ENCODE results near the gene CHTF8. TPM values are rescaled to one million over a fixed set of nuclear protein-coding genes. Genes with fewer than 3 reads are reported as not detected.
A peak's percentile ranks its signal among the peaks of the same experiment; 100 is the strongest.

CHTF8 gene
- total and polyA plus RNA-seq, 10 of the 15 experiments (the other 5 are each of a cell fraction or from before 2014, with no cell fraction given), result 18.5 to 159 (median 102) TPM

GRCh38 chr16:69179328-69180010 lies 47.1 kb upstream of the CHTF8 start (continued):
- TF ChIP-seq, protein P1, sequence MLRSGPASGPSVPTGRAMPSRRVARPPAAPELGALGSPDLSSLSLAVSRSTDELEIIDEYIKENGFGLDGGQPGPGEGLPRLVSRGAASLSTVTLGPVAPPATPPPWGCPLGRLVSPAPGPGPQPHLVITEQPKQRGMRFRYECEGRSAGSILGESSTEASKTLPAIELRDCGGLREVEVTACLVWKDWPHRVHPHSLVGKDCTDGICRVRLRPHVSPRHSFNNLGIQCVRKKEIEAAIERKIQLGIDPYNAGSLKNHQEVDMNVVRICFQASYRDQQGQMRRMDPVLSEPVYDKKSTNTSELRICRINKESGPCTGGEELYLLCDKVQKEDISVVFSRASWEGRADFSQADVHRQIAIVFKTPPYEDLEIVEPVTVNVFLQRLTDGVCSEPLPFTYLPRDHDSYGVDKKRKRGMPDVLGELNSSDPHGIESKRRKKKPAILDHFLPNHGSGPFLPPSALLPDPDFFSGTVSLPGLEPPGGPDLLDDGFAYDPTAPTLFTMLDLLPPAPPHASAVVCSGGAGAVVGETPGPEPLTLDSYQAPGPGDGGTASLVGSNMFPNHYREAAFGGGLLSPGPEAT (IDR thresholded peaks at IDR 0.05; ENCODE audit: low read depth), result no peak
- TF ChIP-seq SIN3A (IDR thresholded peaks at IDR 0.05; ENCODE audit: low read depth, low read length), result no peak
- no peak for TF ChIP-seq ZNF217 (IDR thresholded peaks at IDR 0.05)
- TF ChIP-seq POLR2AphosphoS2 (IDR thresholded peaks at IDR 0.05; ENCODE audit: low read depth, low read length), result no peak
- no peak for TF ChIP-seq PML (IDR thresholded peaks at IDR 0.05; ENCODE audit: low read length)
- no peak for TF ChIP-seq NBN (IDR thresholded peaks at IDR 0.05)
- no peak for TF ChIP-seq POLR2AphosphoS5 (IDR thresholded peaks at IDR 0.05; ENCODE audit: low read length)
- no peak for TF ChIP-seq YY1 (IDR thresholded peaks at IDR 0.05; ENCODE audit: low read depth, low read length)
- no peak for TF ChIP-seq STAT3 (IDR thresholded peaks at IDR 0.05; ENCODE audit: low read depth, low read length)
- no peak for TF ChIP-seq JUNB (IDR thresholded peaks at IDR 0.05)
- no peak for TF ChIP-seq ZNF24 (IDR thresholded peaks at IDR 0.05)
- TF ChIP-seq HDAC6 (IDR thresholded peaks at IDR 0.05; ENCODE audit: unreplicated experiment), result no peak
- peak; percentile 72 for TF ChIP-seq RUNX3 (IDR thresholded peaks at IDR 0.05; ENCODE audit: low read length)
- peak; percentile 34; the same call in 1 of the 2 replicates for TF ChIP-seq ATF7 (IDR thresholded peaks at IDR 0.05; ENCODE audit: low read depth)
- TF ChIP-seq, protein P2, sequence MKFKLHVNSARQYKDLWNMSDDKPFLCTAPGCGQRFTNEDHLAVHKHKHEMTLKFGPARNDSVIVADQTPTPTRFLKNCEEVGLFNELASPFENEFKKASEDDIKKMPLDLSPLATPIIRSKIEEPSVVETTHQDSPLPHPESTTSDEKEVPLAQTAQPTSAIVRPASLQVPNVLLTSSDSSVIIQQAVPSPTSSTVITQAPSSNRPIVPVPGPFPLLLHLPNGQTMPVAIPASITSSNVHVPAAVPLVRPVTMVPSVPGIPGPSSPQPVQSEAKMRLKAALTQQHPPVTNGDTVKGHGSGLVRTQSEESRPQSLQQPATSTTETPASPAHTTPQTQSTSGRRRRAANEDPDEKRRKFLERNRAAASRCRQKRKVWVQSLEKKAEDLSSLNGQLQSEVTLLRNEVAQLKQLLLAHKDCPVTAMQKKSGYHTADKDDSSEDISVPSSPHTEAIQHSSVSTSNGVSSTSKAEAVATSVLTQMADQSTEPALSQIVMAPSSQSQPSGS (IDR thresholded peaks at IDR 0.05; ENCODE audit: low read length), result no peak
- TF ChIP-seq LARP7 (IDR thresholded peaks at IDR 0.05), result no peak
- TF ChIP-seq, protein P3, sequence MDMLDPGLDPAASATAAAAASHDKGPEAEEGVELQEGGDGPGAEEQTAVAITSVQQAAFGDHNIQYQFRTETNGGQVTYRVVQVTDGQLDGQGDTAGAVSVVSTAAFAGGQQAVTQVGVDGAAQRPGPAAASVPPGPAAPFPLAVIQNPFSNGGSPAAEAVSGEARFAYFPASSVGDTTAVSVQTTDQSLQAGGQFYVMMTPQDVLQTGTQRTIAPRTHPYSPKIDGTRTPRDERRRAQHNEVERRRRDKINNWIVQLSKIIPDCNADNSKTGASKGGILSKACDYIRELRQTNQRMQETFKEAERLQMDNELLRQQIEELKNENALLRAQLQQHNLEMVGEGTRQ (IDR thresholded peaks at IDR 0.05; ENCODE audit: borderline replicate concordance, low read depth, low read length), result no peak
- TF ChIP-seq CREM (IDR thresholded peaks at IDR 0.05; ENCODE audit: low read depth), result no peak
- TF ChIP-seq, protein P4, sequence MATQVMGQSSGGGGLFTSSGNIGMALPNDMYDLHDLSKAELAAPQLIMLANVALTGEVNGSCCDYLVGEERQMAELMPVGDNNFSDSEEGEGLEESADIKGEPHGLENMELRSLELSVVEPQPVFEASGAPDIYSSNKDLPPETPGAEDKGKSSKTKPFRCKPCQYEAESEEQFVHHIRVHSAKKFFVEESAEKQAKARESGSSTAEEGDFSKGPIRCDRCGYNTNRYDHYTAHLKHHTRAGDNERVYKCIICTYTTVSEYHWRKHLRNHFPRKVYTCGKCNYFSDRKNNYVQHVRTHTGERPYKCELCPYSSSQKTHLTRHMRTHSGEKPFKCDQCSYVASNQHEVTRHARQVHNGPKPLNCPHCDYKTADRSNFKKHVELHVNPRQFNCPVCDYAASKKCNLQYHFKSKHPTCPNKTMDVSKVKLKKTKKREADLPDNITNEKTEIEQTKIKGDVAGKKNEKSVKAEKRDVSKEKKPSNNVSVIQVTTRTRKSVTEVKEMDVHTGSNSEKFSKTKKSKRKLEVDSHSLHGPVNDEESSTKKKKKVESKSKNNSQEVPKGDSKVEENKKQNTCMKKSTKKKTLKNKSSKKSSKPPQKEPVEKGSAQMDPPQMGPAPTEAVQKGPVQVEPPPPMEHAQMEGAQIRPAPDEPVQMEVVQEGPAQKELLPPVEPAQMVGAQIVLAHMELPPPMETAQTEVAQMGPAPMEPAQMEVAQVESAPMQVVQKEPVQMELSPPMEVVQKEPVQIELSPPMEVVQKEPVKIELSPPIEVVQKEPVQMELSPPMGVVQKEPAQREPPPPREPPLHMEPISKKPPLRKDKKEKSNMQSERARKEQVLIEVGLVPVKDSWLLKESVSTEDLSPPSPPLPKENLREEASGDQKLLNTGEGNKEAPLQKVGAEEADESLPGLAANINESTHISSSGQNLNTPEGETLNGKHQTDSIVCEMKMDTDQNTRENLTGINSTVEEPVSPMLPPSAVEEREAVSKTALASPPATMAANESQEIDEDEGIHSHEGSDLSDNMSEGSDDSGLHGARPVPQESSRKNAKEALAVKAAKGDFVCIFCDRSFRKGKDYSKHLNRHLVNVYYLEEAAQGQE (IDR thresholded peaks at IDR 0.05; ENCODE audit: low read depth, low read length), result no peak
- no peak for TF ChIP-seq NFYB (IDR thresholded peaks at IDR 0.05; ENCODE audit: insufficient read depth, low read depth, low read length)
- TF ChIP-seq SMAD1 (IDR thresholded peaks at IDR 0.05; ENCODE audit: low read depth, partially characterized antibody), result no peak

Data from GM12878 (cell line).